CD4-positive, CD25-positive, alpha-beta regulatory T cell (primary cell): Measurements from ENCODE around the gene BRSK2. TPM values are rescaled to one million over a fixed set of nuclear protein-coding genes. Genes with fewer than 3 reads are reported as not detected.

Experiments
- ATAC-seq, 2 donors: fragments of 150-1000 bp; cut with Tn5 transposase; one replicate each; pipeline ENCODE4 v1.10.0; 2021; ENCODE audit warnings: low read depth in 2 of 2, moderate number of reproducible peaks in 2 of 2, moderate library complexity in 1 of 2
- DNase-seq, 3 donors: peaks; one replicate each; pipeline versions ENCODE4 v3.0.0 to v3.0.0-alpha.2; 2012 to 2022; ENCODE audit warnings: mixed read lengths in 1 of 3
- H3K27ac ChIP-seq: one replicate; pipeline ENCODE4 v1.7.0; 2013; ENCODE audit warnings: mild to moderate bottlenecking, low read length; ENCODE audit not compliant: insufficient read depth, poor library complexity, severe bottlenecking
- H3K27me3 ChIP-seq: one replicate; pipeline ENCODE4 v1.7.0; 2013; ENCODE audit warnings: low read length; ENCODE audit not compliant: control insufficient read depth, insufficient read depth
- H3K36me3 ChIP-seq: one replicate; pipeline ENCODE4 v1.7.0; 2013; ENCODE audit warnings: mild to moderate bottlenecking, low read length, moderate library complexity; ENCODE audit not compliant: control insufficient read depth, insufficient read depth
- H3K4me1 ChIP-seq: 2 replicates; pipeline ENCODE4 v1.7.0; 2013; ENCODE audit warnings: mild to moderate bottlenecking, low read length; ENCODE audit not compliant: insufficient read depth, control insufficient read depth, poor library complexity, severe bottlenecking
- H3K4me3 ChIP-seq: one replicate; pipeline ENCODE4 v1.7.0; 2013; ENCODE audit warnings: low read depth, mild to moderate bottlenecking, low read length, moderate library complexity
- H3K9me3 ChIP-seq, 2 experiments: 1 replicate in 1 of 2; 2 replicates in 1 of 2; pipeline ENCODE4 v1.7.0; 2013; ENCODE audit warnings: low read length in 2 of 2, mild to moderate bottlenecking in 1 of 2, moderate library complexity in 1 of 2; ENCODE audit not compliant: control insufficient read depth in 2 of 2
- H3K27ac Mint-ChIP-seq, 3 donors: one replicate each; pipeline ENCODE4 v1.8.0; 2020 to 2022; ENCODE audit warnings: mild to moderate bottlenecking in 3 of 3, mixed read lengths in 3 of 3, moderate library complexity in 2 of 3
- H3K27me3 Mint-ChIP-seq: one replicate; pipeline ENCODE4 v1.8.0; 2022; ENCODE audit warnings: mild to moderate bottlenecking, mixed read lengths
- H3K36me3 Mint-ChIP-seq: one replicate; pipeline ENCODE4 v1.8.0; 2020; ENCODE audit warnings: mixed read lengths
- H3K4me1 Mint-ChIP-seq, 4 donors: one replicate each; pipeline ENCODE4 v1.8.0; 2020 to 2022; ENCODE audit warnings: mixed read lengths in 4 of 4, mild to moderate bottlenecking in 1 of 4
- H3K4me3 Mint-ChIP-seq, 4 donors: one replicate each; pipeline ENCODE4 v1.8.0; 2020 to 2022; ENCODE audit warnings: mild to moderate bottlenecking in 4 of 4, mixed read lengths in 4 of 4, moderate library complexity in 3 of 4
- H3K9me3 Mint-ChIP-seq, 7 donors: one replicate each; pipeline ENCODE4 v1.8.0; 2020 to 2022; ENCODE audit warnings: mixed read lengths in 7 of 7, mild to moderate bottlenecking in 3 of 7, moderate library complexity in 2 of 7
- polyA plus RNA-seq, 4 donors: library from polyadenylated mRNA; unstranded; fragments of 300-500 nt; fragmentation: Illumina TruSeq; gene quantifications; one replicate each; pipeline ENCODE4 v1.2.3, GENCODE V29; 2021
- total RNA-seq: library from RNA; stranded (reverse); gene quantifications from one replicate; pipeline ENCODE4 v1.2.3, GENCODE V29; 2022

The BRSK2 gene
- total and polyA plus RNA-seq, 5 donors from 2014 or later: 0.07 to 0.42 (median 0.08) TPM; not detected in 1

DNA sequence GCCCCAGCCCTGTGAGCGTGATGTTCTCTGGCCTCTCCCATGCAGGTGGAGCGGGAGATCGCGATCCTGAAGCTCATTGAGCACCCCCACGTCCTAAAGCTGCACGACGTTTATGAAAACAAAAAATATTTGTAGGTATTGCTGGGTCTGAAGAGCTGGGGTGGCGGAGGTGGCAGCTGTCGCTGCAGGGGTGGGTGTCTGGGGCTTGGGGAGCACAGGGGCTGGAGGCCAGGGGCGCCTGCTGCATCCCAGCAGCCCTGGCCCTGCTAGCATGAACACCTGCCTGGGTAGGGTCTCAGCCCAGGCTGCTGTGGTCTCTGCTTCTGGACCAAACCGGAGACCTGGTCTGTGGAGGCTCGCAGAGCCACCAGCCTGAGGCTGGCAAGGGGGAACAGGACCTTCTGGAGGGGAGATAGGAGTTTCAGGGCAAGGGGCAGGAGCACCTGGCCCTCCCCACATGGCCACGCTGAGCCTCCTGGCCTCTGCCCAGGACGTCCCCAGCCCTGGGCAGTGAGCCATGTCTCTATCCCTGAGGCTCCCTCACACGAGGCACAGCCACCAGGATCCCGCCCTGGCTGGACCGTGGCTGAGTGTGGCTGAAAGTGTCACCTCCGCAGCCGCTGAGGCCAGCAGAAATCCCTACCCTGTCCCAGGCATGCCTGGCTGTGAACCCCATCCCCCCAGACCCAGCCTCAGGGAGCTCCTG, 48.7 kb downstream of the BRSK2 start:
- H3K9me3 ChIP-seq: no peaks in the 10 kb centered on the region
- H3K4me1 ChIP-seq: no peaks in the 10 kb centered on the region
- H3K27ac ChIP-seq: no peak overlapping the region
- H3K36me3 Mint-ChIP-seq: no peaks in the 10 kb centered on the region
- no peak overlapping the region for H3K4me3 ChIP-seq
- no peaks in the 10 kb centered on the region for H3K9me3 Mint-ChIP-seq
- no peaks in the 10 kb centered on the region for H3K27me3 ChIP-seq
- no peak overlapping the region for H3K27ac Mint-ChIP-seq
- H3K36me3 ChIP-seq: no peaks in the 10 kb centered on the region
- peaks cover 0 to 2% (median 0%) of the 10 kb centered on the region in 4 donors for H3K4me1 Mint-ChIP-seq
- DNase-seq: no peak
- H3K4me3 Mint-ChIP-seq: no peak overlapping the region
- no peaks in the 10 kb centered on the region for H3K27me3 Mint-ChIP-seq
- ATAC-seq: peak in 1 of 2 donors; percentile 14

DNA sequence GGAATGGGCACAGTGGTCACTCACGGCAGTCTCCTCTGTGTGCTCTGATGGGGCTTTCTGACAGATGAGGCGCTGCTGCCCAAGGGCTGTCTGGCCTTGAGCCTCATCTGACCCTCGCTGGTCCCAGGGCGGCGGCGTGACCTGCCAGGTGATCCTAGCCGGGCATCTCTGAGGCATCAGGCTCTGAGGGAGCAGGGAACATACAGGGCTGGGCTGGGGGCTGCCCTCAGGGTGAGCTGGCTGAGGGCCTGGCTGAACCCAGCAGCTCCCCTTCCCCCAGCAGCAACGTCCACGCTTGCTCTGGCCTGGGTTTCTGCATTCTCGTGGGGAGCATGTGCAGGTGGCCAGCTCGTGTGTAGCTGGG, 49.2 kb downstream of the BRSK2 start:
- ATAC-seq (no peak), DNase-seq (no peak)
- Histone ChIP-seq H3K27me3 (no peaks in the 10 kb centered on the region), H3K36me3 (no peaks in the 10 kb centered on the region), H3K4me1 (no peaks in the 10 kb centered on the region), H3K4me3 (no peak overlapping the region), H3K9me3 (no peaks in the 10 kb centered on the region), H3K27ac (no peak overlapping the region)
- H3K36me3 Mint-ChIP-seq: no peaks in the 10 kb centered on the region
- H3K27ac Mint-ChIP-seq: no peak overlapping the region
- H3K27me3 Mint-ChIP-seq: no peaks in the 10 kb centered on the region
- no peak overlapping the region for H3K4me3 Mint-ChIP-seq
- H3K4me1 Mint-ChIP-seq: peaks cover 0 to 2% (median 0%) of the 10 kb centered on the region in 4 donors
- no peaks in the 10 kb centered on the region for H3K9me3 Mint-ChIP-seq

DNA sequence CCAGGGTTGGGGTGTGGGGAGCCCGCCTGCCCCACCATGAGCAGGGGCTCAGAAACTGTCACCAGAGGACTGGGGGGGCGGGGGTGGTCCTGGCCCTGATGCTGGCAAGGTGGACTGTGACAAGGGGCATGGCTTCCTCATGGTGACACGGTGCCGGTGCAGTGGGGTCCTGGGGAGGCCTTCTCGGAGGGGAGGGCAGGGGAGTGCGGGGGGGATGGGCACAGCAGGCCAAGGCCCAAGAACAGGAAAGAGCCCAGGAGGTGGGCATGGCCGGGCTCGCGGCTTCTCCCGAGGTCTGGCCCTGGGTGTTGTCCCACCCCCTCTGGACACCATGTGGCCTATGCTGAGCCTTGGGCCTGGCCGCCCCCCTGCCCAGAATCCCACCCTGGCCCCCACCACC, 49.6 kb downstream of the BRSK2 start:
- no peak overlapping the region for H3K4me3 Mint-ChIP-seq
- no peak for ATAC-seq
- no peaks in the 10 kb centered on the region for H3K36me3 ChIP-seq
- no peak overlapping the region for H3K27ac ChIP-seq
- H3K9me3 ChIP-seq: no peaks in the 10 kb centered on the region
- DNase-seq: no peak
- H3K4me3 ChIP-seq: no peak overlapping the region
- H3K4me1 Mint-ChIP-seq: peaks cover 0 to 2% (median 0%) of the 10 kb centered on the region in 4 donors
- H3K27ac Mint-ChIP-seq: no peak overlapping the region
- no peaks in the 10 kb centered on the region for H3K4me1 ChIP-seq
- no peaks in the 10 kb centered on the region for H3K27me3 Mint-ChIP-seq
- H3K27me3 ChIP-seq: no peaks in the 10 kb centered on the region
- H3K9me3 Mint-ChIP-seq: no peaks in the 10 kb centered on the region
- no peaks in the 10 kb centered on the region for H3K36me3 Mint-ChIP-seq

DNA sequence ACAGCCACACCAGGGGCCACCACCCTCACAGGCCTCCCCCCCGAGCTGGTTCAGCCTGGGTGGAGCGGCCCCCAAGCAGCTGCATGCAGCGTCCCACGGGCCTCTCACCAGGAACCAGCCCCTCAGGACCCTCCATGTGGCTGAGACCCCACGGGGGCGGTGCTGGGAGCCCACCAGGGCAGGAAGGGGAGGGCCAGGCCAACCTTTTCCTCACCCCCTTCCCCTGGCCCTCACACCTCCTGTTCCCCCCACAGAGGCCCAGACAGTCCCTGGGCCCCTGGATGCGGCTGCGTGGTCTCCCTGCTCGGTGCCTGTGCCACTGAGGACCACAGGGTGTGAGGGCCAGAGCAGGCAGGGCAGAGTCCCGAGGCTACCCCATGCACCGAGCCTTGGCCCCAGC, 50.3 kb downstream of the BRSK2 start:
- ATAC-seq (no peak), DNase-seq (no peak)
- Mint-ChIP-seq H3K36me3 (no peaks in the 10 kb centered on the region), H3K4me3 (no peak overlapping the region), H3K4me1 (peaks cover 0 to 2% (median 0%) of the 10 kb centered on the region in 4 donors), H3K27ac (no peak overlapping the region), H3K9me3 (no peaks in the 10 kb centered on the region), H3K27me3 (no peaks in the 10 kb centered on the region)
- Histone ChIP-seq H3K4me1 (no peaks in the 10 kb centered on the region), H3K36me3 (no peaks in the 10 kb centered on the region), H3K9me3 (no peaks in the 10 kb centered on the region), H3K27ac (no peak overlapping the region), H3K4me3 (no peak overlapping the region), H3K27me3 (no peaks in the 10 kb centered on the region)

DNA sequence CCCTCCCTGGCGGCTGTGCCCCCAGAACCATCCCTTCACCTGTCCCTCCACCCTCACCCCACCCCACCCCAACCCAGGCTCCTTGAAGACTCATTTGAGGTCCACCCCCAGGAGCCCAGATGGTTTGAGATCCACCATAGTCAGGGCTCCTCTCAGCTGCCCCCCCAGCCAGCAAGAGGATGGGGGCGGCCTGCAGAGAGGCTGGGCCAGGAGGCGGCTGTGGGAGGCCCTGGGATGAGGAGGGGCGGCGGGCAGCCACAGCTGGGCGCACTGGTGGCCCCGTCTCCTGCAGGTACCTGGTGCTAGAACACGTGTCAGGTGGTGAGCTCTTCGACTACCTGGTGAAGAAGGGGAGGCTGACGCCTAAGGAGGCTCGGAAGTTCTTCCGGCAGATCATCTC, 50.8 kb downstream of the BRSK2 start:
- Histone ChIP-seq H3K9me3 (no peaks in the 10 kb centered on the region), H3K4me3 (no peak overlapping the region), H3K4me1 (no peaks in the 10 kb centered on the region), H3K27me3 (no peaks in the 10 kb centered on the region), H3K36me3 (no peaks in the 10 kb centered on the region), H3K27ac (no peak overlapping the region)
- no peak for DNase-seq
- no peak for ATAC-seq
- Mint-ChIP-seq H3K4me3 (no peak overlapping the region), H3K27ac (no peak overlapping the region), H3K4me1 (peaks cover 0 to 2% (median 0%) of the 10 kb centered on the region in 4 donors), H3K36me3 (no peaks in the 10 kb centered on the region), H3K27me3 (no peaks in the 10 kb centered on the region), H3K9me3 (no peaks in the 10 kb centered on the region)

DNA sequence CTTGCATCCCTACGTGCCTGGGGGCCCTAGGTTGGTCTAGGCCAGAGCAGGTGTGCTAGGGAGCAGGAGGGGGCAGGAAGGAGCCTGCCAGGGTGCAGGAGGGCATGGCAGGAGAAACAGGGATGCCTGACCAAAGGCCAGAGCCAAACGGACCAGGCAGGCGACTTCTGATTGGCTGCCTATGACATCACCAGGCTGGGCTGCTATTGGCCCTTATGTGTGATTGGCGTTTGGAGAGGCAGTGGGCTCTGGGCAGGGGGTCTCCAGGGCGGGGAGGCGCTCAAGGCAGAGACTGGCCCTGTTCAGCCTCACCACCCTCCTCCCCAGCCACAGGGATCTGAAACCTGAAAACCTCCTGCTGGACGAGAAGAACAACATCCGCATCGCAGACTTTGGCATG, 52.4 kb downstream of the BRSK2 start:
- Mint-ChIP-seq H3K27me3 (no peaks in the 10 kb centered on the region), H3K4me3 (no peak overlapping the region), H3K9me3 (no peaks in the 10 kb centered on the region), H3K4me1 (no peaks in the 10 kb centered on the region), H3K36me3 (no peaks in the 10 kb centered on the region), H3K27ac (no peak overlapping the region)
- DNase-seq: no peak
- Histone ChIP-seq H3K36me3 (no peaks in the 10 kb centered on the region), H3K27me3 (no peaks in the 10 kb centered on the region), H3K4me3 (no peak overlapping the region), H3K27ac (no peak overlapping the region), H3K9me3 (no peaks in the 10 kb centered on the region), H3K4me1 (no peaks in the 10 kb centered on the region)
- ATAC-seq: no peak

DNA sequence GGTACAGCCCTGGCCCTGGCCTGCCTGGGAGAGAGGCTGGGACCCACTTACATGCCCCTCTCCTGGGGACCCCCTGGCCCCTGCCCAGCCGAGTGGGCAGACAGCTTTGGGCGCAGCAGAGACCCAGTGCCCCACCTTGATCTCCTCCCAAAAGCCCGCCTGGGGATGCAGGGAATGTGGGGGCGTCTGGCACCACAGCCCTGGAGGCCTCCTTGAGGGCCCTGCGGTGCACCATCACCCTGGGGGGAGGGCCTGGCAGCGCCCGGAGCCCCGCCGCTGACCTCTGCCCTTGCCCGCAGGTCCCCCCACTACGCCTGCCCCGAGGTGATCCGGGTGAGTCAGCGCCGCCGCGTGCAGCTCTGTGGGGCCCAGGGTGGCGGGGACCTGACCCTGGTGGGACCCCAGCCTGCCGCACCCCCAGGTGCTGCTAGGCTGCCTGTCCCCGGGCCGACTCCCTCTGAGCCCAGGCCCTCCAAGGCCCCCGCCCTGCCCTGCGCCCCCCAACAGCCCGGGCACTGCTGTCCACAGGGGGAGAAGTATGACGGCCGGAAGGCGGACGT, 53.2 kb downstream of the BRSK2 start:
- no peak overlapping the region for H3K4me3 Mint-ChIP-seq
- Histone ChIP-seq H3K4me3 (no peak overlapping the region), H3K4me1 (no peaks in the 10 kb centered on the region), H3K27ac (no peak overlapping the region), H3K27me3 (no peaks in the 10 kb centered on the region), H3K9me3 (no peaks in the 10 kb centered on the region), H3K36me3 (no peaks in the 10 kb centered on the region)
- no peaks in the 10 kb centered on the region for H3K27me3 Mint-ChIP-seq
- ATAC-seq: no peak
- no peaks in the 10 kb centered on the region for H3K4me1 Mint-ChIP-seq
- H3K27ac Mint-ChIP-seq: no peak overlapping the region
- no peaks in the 10 kb centered on the region for H3K36me3 Mint-ChIP-seq
- no peaks in the 10 kb centered on the region for H3K9me3 Mint-ChIP-seq
- no peak for DNase-seq

DNA sequence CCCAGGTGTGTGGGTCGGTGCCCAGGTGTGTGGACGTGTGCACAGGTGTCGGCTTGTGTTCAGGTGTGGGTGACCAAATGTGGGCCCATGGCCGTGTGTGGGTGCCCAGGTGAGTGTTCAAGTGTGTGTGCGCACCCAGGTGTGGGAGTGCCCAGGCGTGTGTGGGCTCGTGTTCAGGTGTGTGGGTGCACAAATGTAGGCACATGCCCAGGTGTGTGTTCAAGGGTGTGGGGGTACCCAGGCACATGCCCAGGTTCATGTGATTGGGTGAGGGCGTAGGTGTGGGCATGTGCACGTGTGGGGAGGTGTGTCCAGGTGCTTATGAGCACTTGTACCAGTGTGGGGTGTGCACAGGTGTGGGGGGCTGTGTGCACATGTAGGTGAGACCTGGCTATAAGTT, 54.0 kb downstream of the BRSK2 start:
- no peaks in the 10 kb centered on the region for H3K36me3 Mint-ChIP-seq
- H3K4me1 Mint-ChIP-seq: no peaks in the 10 kb centered on the region
- H3K4me1 ChIP-seq: no peaks in the 10 kb centered on the region
- DNase-seq (no peak), ATAC-seq (no peak)
- H3K9me3 Mint-ChIP-seq: no peaks in the 10 kb centered on the region
- no peak overlapping the region for H3K4me3 ChIP-seq
- no peaks in the 10 kb centered on the region for H3K36me3 ChIP-seq
- no peaks in the 10 kb centered on the region for H3K27me3 ChIP-seq
- H3K27ac Mint-ChIP-seq: no peak overlapping the region
- no peak overlapping the region for H3K27ac ChIP-seq
- H3K27me3 Mint-ChIP-seq: no peaks in the 10 kb centered on the region
- no peaks in the 10 kb centered on the region for H3K9me3 ChIP-seq
- no peak overlapping the region for H3K4me3 Mint-ChIP-seq
